ENCODE measurements around the gene USP17L18. TPM values are rescaled to one million over a fixed set of nuclear protein-coding genes. Genes with fewer than 3 reads are reported as not detected.
A peak's percentile ranks its signal among the peaks of the same experiment; 100 is the strongest.
"Not testable (repeated sequence)": the region's sequence is repeated elsewhere in the genome, so short reads cannot be mapped to it uniquely, and the experiment has no call there.

USP17L18 gene, protein sequence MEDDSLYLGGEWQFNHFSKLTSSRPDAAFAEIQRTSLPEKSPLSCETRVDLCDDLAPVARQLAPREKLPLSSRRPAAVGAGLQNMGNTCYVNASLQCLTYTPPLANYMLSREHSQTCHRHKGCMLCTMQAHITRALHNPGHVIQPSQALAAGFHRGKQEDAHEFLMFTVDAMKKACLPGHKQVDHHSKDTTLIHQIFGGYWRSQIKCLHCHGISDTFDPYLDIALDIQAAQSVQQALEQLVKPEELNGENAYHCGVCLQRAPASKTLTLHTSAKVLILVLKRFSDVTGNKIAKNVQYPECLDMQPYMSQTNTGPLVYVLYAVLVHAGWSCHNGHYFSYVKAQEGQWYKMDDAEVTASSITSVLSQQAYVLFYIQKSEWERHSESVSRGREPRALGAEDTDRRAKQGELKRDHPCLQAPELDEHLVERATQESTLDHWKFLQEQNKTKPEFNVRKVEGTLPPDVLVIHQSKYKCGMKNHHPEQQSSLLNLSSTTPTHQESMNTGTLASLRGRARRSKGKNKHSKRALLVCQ
- total RNA-seq (ENCODE audit: low replicate concordance): not detected in 2 replicates

DNA sequence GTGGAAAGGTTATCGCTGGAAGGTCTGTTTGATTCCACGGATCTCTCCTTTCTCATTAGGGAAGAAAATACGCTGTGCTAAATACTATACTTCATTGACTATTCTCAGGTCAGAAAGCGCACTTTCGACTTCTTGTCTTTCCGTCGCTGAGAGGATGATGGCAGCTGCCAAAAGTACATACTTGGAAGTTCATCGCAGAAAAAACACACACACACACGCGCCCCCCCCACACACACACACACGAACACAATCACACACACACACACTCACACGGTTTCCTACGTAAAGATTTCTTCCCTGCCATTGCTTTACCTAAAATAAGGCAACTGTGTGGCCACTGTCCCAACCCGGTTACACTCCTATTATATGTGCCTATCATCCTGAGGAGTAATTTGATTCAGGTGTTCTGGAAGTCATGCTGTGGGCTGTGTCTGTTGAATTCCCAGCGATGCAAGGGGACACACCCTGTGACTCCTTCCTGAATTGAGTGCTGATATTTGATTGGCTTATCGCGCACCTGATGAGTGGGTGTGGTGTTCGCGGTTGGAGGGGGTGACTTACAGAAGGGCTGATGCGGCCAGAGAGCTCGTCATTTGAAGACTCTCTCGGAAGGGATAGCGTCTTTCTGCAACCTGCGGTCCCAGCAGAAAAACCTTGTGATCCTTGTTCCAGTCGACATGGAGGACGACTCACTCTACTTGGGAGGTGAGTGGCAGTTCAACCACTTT lies at the start of gene USP17L18:
USP17L18 (plus strand) TSS at position 678 of the 728 bp plus-strand sequence; CDS start at position 678, 0 bp downstream.
- not testable (repeated sequence) for H3K36me3 ChIP-seq; H2AFZ ChIP-seq (replicated peaks); H3K27me3 ChIP-seq; H3K9me3 ChIP-seq (ENCODE audit: low read depth); H3K27ac Mint-ChIP-seq; H3K4me1 ChIP-seq; H3K27me3 Mint-ChIP-seq (ENCODE audit: insufficient read depth, low read depth); H3K4me3 ChIP-seq; H3K4me2 ChIP-seq; H3K4me1 Mint-ChIP-seq; H3K27ac ChIP-seq; H3K4me3 Mint-ChIP-seq; H3F3A ChIP-seq (ENCODE audit: low read depth); H3K36me3 Mint-ChIP-seq; H3K9me3 Mint-ChIP-seq; H4K20me1 ChIP-seq (ENCODE audit: low read depth); H3K9ac ChIP-seq; H3K79me2 ChIP-seq (ENCODE audit: low read depth)
- peak; percentile 0 for DNase-seq (ENCODE audit: low spot score)

DNA sequence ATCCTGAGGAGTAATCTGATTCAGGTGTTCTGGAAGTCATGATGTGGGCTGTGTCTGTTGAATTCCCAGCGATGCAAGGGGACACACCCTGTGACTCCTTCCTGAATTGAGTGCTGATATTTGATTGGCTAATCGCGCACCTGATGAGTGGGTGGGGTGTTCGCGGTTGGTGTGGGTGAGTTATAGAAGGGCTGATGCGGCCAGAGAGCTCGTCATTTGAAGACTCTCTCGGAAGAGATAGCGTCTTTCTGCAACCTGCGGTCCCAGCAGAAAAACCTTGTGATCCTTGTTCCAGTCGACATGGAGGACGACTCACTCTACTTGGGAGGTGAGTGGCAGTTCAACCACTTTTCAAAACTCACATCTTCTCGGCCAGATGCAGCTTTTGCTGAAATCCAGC lies 38.1 kb upstream of the USP17L18 start, which contains the start of gene USP17L10:
USP17L10 (plus strand) TSS at position 301 of the 400 bp plus-strand sequence; CDS start at position 301, 0 bp downstream.
- H3K4me2 ChIP-seq; H2AFZ ChIP-seq (replicated peaks); H3K36me3 Mint-ChIP-seq; H3K36me3 ChIP-seq; H3F3A ChIP-seq (ENCODE audit: low read depth); H3K4me3 Mint-ChIP-seq; H3K79me2 ChIP-seq (ENCODE audit: low read depth); H3K9ac ChIP-seq; H3K27me3 ChIP-seq; H3K9me3 Mint-ChIP-seq; H4K20me1 ChIP-seq (ENCODE audit: low read depth); H3K4me3 ChIP-seq; H3K27me3 Mint-ChIP-seq (ENCODE audit: insufficient read depth, low read depth); H3K27ac Mint-ChIP-seq; H3K4me1 Mint-ChIP-seq; H3K27ac ChIP-seq; H3K9me3 ChIP-seq (ENCODE audit: low read depth); DNase-seq (ENCODE audit: low spot score); H3K4me1 ChIP-seq: not testable (repeated sequence)

GRCh38 chr4:9214701-9215100 lies 33.7 kb upstream of the USP17L18 start:
- not testable (repeated sequence) for H3K4me2 ChIP-seq; H3K4me3 Mint-ChIP-seq; H3K27me3 ChIP-seq; H4K20me1 ChIP-seq (ENCODE audit: low read depth); H3K27ac Mint-ChIP-seq; H3K9me3 Mint-ChIP-seq; H3K4me3 ChIP-seq; DNase-seq (ENCODE audit: low spot score); H3K79me2 ChIP-seq (ENCODE audit: low read depth); H3K4me1 ChIP-seq; H3K36me3 ChIP-seq; H3K9ac ChIP-seq; H3K9me3 ChIP-seq (ENCODE audit: low read depth); H3K27me3 Mint-ChIP-seq (ENCODE audit: insufficient read depth, low read depth); H3F3A ChIP-seq (ENCODE audit: low read depth); H3K4me1 Mint-ChIP-seq; H3K36me3 Mint-ChIP-seq; H2AFZ ChIP-seq (replicated peaks); H3K27ac ChIP-seq

- H3K4me3 ChIP-seq; H3K27ac ChIP-seq; H3K27ac Mint-ChIP-seq; H3K9ac ChIP-seq; H3K9me3 Mint-ChIP-seq; H2AFZ ChIP-seq (replicated peaks); H3K4me1 ChIP-seq; H3K36me3 ChIP-seq; H3K36me3 Mint-ChIP-seq; DNase-seq (ENCODE audit: low spot score); H3K9me3 ChIP-seq (ENCODE audit: low read depth); H3K27me3 ChIP-seq; H3K27me3 Mint-ChIP-seq (ENCODE audit: insufficient read depth, low read depth); H3K79me2 ChIP-seq (ENCODE audit: low read depth); H3F3A ChIP-seq (ENCODE audit: low read depth); H3K4me3 Mint-ChIP-seq; H3K4me2 ChIP-seq; H3K4me1 Mint-ChIP-seq; H4K20me1 ChIP-seq (ENCODE audit: low read depth): not testable (repeated sequence)
Measured at GRCh38 chr4:9215105-9215504, 33.3 kb upstream of the USP17L18 start, which contains the start of gene USP17L11. Gene USP17L11, plus strand, starts transcription at chr4:9215405. Its CDS starts 0 bp downstream, at chr4:9215405.

DNA sequence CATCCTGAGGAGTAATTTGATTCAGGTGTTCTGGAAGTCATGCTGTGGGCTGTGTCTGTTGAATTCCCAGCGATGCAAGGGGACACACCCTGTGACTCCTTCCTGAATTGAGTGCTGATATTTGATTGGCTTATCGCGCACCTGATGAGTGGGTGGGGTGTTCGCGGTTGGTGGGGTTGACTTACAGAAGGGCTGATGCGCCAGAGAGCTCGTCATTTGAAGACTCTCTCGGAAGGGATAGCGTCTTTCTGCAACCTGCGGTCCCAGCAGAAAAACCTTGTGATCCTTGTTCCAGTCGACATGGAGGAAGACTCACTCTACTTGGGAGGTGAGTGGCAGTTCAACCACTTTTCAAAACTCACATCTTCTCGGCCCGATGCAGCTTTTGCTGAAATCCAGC lies 28.6 kb upstream of the USP17L18 start, which contains the start of gene USP17L12:
USP17L12 (plus strand) TSS at position 301 of the 400 bp plus-strand sequence; CDS start at position 301, 0 bp downstream.
- H3K9ac ChIP-seq; H3K27me3 Mint-ChIP-seq (ENCODE audit: insufficient read depth, low read depth); H3F3A ChIP-seq (ENCODE audit: low read depth); H4K20me1 ChIP-seq (ENCODE audit: low read depth); H3K4me3 Mint-ChIP-seq; H3K27ac ChIP-seq; H3K27ac Mint-ChIP-seq; H3K9me3 Mint-ChIP-seq; H3K36me3 ChIP-seq; H3K4me2 ChIP-seq; H2AFZ ChIP-seq (replicated peaks); H3K79me2 ChIP-seq (ENCODE audit: low read depth); H3K4me1 ChIP-seq; H3K27me3 ChIP-seq; H3K36me3 Mint-ChIP-seq; H3K4me1 Mint-ChIP-seq; H3K4me3 ChIP-seq; H3K9me3 ChIP-seq (ENCODE audit: low read depth); DNase-seq (ENCODE audit: low spot score): not testable (repeated sequence)

DNA sequence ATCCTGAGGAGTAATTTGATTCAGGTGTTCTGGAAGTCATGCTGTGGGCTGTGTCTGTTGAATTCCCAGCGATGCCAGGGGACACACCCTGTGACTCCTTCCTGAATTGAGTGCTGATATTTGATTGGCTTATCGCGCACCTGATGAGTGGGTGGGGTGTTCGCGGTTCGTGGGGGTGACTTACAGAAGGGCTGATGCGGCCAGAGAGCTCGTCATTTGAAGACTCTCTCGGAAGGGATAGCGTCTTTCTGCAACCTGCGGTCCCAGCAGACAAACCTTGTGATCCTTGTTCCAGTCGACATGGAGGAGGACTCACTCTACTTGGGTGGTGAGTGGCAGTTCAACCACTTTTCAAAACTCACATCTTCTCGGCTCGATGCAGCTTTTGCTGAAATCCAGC lies 23.8 kb upstream of the USP17L18 start, which contains the start of gene USP17L13:
USP17L13 (plus strand) TSS at position 301 of the 400 bp plus-strand sequence; CDS start at position 301, 0 bp downstream.
- H3K9me3 ChIP-seq (ENCODE audit: low read depth); H3K4me3 Mint-ChIP-seq; H3F3A ChIP-seq (ENCODE audit: low read depth); H3K36me3 Mint-ChIP-seq; H3K9me3 Mint-ChIP-seq; H3K4me1 Mint-ChIP-seq; H3K4me3 ChIP-seq; H3K79me2 ChIP-seq (ENCODE audit: low read depth); H3K27me3 ChIP-seq; H3K27ac Mint-ChIP-seq; H3K36me3 ChIP-seq; H3K27ac ChIP-seq; H3K4me2 ChIP-seq; H3K27me3 Mint-ChIP-seq (ENCODE audit: insufficient read depth, low read depth); H3K4me1 ChIP-seq; DNase-seq (ENCODE audit: low spot score); H2AFZ ChIP-seq (replicated peaks); H3K9ac ChIP-seq; H4K20me1 ChIP-seq (ENCODE audit: low read depth): not testable (repeated sequence)

DNA sequence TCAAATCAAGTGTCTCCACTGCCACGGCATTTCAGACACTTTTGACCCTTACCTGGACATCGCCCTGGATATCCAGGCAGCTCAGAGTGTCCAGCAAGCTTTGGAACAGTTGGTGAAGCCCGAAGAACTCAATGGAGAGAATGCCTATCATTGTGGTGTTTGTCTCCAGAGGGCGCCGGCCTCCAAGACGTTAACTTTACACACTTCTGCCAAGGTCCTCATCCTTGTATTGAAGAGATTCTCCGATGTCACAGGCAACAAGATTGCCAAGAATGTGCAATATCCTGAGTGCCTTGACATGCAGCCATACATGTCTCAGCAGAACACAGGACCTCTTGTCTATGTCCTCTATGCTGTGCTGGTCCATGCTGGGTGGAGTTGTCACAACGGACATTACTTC lies 18.2 kb upstream of the USP17L18 start:
- not testable (repeated sequence) for H4K20me1 ChIP-seq (ENCODE audit: low read depth); H3K27ac Mint-ChIP-seq; H3K4me1 Mint-ChIP-seq; H3K4me2 ChIP-seq; H3K27me3 ChIP-seq; H3K9me3 Mint-ChIP-seq; H3K4me3 ChIP-seq; H3F3A ChIP-seq (ENCODE audit: low read depth); H3K4me1 ChIP-seq; H3K36me3 Mint-ChIP-seq; H3K27me3 Mint-ChIP-seq (ENCODE audit: insufficient read depth, low read depth); H3K27ac ChIP-seq; DNase-seq (ENCODE audit: low spot score); H3K36me3 ChIP-seq; H3K4me3 Mint-ChIP-seq; H3K79me2 ChIP-seq (ENCODE audit: low read depth); H3K9ac ChIP-seq; H2AFZ ChIP-seq (replicated peaks); H3K9me3 ChIP-seq (ENCODE audit: low read depth)

Measured in neural progenitor cell (in vitro differentiated cells).